ENCODE measurements around the gene BABAM2.

DNA sequence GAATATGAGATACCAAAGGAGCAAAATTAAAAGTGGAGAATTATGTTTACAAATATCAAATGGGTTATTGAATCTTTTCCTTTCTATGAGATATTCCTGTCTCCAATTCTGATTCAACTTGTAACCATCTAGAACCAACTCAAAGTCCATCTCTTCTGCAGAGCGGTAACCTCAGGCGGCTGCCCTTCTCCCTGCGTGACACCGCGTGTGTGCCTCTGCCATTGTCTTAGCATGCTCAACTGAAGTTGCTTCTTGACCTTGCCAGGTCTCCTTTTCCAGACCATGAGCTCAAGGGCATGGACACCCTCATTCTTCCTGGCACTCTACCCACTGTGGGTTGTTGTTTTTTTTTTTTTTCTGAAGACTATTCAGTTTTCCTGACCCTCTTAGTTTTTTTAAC is 398.1 kb downstream of the BABAM2 start:
- TF ChIP-seq, protein P1, sequence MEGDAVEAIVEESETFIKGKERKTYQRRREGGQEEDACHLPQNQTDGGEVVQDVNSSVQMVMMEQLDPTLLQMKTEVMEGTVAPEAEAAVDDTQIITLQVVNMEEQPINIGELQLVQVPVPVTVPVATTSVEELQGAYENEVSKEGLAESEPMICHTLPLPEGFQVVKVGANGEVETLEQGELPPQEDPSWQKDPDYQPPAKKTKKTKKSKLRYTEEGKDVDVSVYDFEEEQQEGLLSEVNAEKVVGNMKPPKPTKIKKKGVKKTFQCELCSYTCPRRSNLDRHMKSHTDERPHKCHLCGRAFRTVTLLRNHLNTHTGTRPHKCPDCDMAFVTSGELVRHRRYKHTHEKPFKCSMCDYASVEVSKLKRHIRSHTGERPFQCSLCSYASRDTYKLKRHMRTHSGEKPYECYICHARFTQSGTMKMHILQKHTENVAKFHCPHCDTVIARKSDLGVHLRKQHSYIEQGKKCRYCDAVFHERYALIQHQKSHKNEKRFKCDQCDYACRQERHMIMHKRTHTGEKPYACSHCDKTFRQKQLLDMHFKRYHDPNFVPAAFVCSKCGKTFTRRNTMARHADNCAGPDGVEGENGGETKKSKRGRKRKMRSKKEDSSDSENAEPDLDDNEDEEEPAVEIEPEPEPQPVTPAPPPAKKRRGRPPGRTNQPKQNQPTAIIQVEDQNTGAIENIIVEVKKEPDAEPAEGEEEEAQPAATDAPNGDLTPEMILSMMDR (IDR thresholded peaks at IDR 0.05; ENCODE audit: poor library complexity), result no peak
- no peak for TF ChIP-seq EZH2 (IDR thresholded peaks at IDR 0.05; ENCODE audit: borderline replicate concordance)

Measured in hepatocyte (in vitro differentiated cells).